HCT116 (cell line): ENCODE results near the gene STON2. TPM values are rescaled to one million over a fixed set of nuclear protein-coding genes. Genes with fewer than 3 reads are reported as not detected.
"Not testable (repeated sequence)": the region's sequence is repeated elsewhere in the genome, so short reads cannot be mapped to it uniquely, and the experiment has no call there.

Source experiments
- ATAC-seq: fragments of 200-7000 bp; cut with Tn5 transposase; 2 replicates; pipeline ENCODE4 v1.9.1; 2020; ENCODE audit warnings: mild to moderate bottlenecking, moderate library complexity
- BruUV-seq: library from RNA; stranded (reverse); fragments of 400-500 nt; replicated peaks from 2 replicates; lab custom pipeline; 2021; lab: Mats Ljungman, UMichigan
- CTCF ChIA-PET: fragments of 300-600 bp; sonication (Branson Sonifier 250); formaldehyde crosslinking; loops from one replicate; lab custom pipeline; 2021; ENCODE audit warnings: antibody characterized with exemption; lab: Charles Lee
- POLR2A ChIA-PET: fragments of 300-600, 350-600 bp; sonication (Branson Sonifier 250); formaldehyde crosslinking; loops from one replicate; lab custom pipeline; 2021; ENCODE audit warnings: antibody characterized with exemption; lab: Charles Lee
- RAD21 ChIA-PET, 2 experiments: fragments of 300-600 bp; sonication (Branson Sonifier 250); formaldehyde crosslinking; loops; one replicate each; lab custom pipeline; 2023; ENCODE audit warnings: low total read pairs in 2 of 2; ENCODE audit not compliant: uncharacterized antibody in 2 of 2, unreplicated experiment in 2 of 2, low non-redundant PET in 1 of 2; lab: Charles Lee
- DNase-seq: peaks from one replicate; pipeline ENCODE4 v3.0.0-alpha.2; 2010; ENCODE audit warnings: low read depth, low spot score
- H2AFZ ChIP-seq: fragments of 200-600 bp; shearing (Covaris generic), sonication (generic); 2 replicates; pipeline ENCODE4 v1.6.1; 2017; ENCODE audit warnings: low read depth, mixed run types, mixed read lengths, antibody characterized with exemption, low read length; ENCODE audit not compliant: poor library complexity, severe bottlenecking
- H3K27ac ChIP-seq: 2 replicates; pipeline ENCODE4 v1.5.1; 2012; ENCODE audit warnings: low read depth, low read length
- H3K27me3 ChIP-seq: fragments of 200-600 bp; sonication (generic); 2 replicates; pipeline ENCODE4 v1.6.1; 2016; ENCODE audit warnings: mixed run types, low read length, mixed read lengths; ENCODE audit not compliant: insufficient read depth
- H3K36me3 ChIP-seq, 2 experiments: fragments of 200-500 bp in 1 of 2; fragments of 200-600 bp in 1 of 2; sonication (Bioruptor generic) in 1 of 2; sonication (generic) in 1 of 2; 2 replicates each; pipeline versions ENCODE4 v1.5.1 to v1.6.1; 2014 to 2016; ENCODE audit warnings: low read length in 2 of 2, inconsistent platforms in 1 of 2, mixed read lengths in 1 of 2, mixed run types in 1 of 2; ENCODE audit not compliant: insufficient read depth in 2 of 2, control insufficient read depth in 1 of 2
- H3K4me1 ChIP-seq, 2 experiments: fragments of 200-600 bp in 1 of 2; sonication (generic) in 1 of 2; 2 replicates each; pipeline versions ENCODE4 v1.5.1 to v1.6.1; 2012 to 2017; ENCODE audit warnings: low read length in 2 of 2, inconsistent platforms in 1 of 2, mild to moderate bottlenecking in 1 of 2, mixed read lengths in 1 of 2, mixed run types in 1 of 2, moderate library complexity in 1 of 2; ENCODE audit not compliant: insufficient read depth in 2 of 2, control insufficient read depth in 1 of 2
- H3K4me2 ChIP-seq: fragments of 200-600 bp; sonication (generic); 2 replicates; pipeline ENCODE4 v1.6.1; 2017; ENCODE audit warnings: mixed run types, low read length, mixed read lengths
- H3K4me3 ChIP-seq, 2 experiments: fragments of 200-600 bp in 1 of 2; sonication (generic) in 1 of 2; replicated peaks in 1 of 2; 2 replicates each; pipeline ENCODE4 v1.5.1; 2011 to 2016; ENCODE audit warnings: low read length in 2 of 2, control low read depth in 1 of 2, low read depth in 1 of 2, mild to moderate bottlenecking in 1 of 2, mixed read lengths in 1 of 2, mixed run types in 1 of 2
- H3K79me2 ChIP-seq: fragments of 200-600 bp; sonication (generic); 2 replicates; pipeline ENCODE4 v1.6.1; 2017; ENCODE audit warnings: mild to moderate bottlenecking, mixed run types, low read length, moderate library complexity, mixed read lengths; ENCODE audit not compliant: insufficient read depth
- H3K9ac ChIP-seq: fragments of 200-600 bp; sonication (generic); 2 replicates; pipeline ENCODE4 v1.6.1; 2016; ENCODE audit warnings: low read length, mixed read lengths
- H3K9me2 ChIP-seq: fragments of 200-600 bp; sonication (generic), shearing (Covaris generic); 2 replicates; pipeline ENCODE4 v1.6.1; 2017; ENCODE audit warnings: mixed run types, mild to moderate bottlenecking, moderate library complexity; ENCODE audit not compliant: insufficient read depth
- H3K9me3 ChIP-seq, 2 experiments: fragments of 200-500 bp in 1 of 2; fragments of 200-600 bp in 1 of 2; sonication (Bioruptor generic) in 1 of 2; sonication (generic) in 1 of 2; 2 replicates each; pipeline ENCODE4 v1.6.1; 2014 to 2017; ENCODE audit warnings: low read length in 2 of 2, mixed read lengths in 2 of 2, inconsistent platforms in 1 of 2, low read depth in 1 of 2, mild to moderate bottlenecking in 1 of 2, mixed run types in 1 of 2, moderate library complexity in 1 of 2; ENCODE audit not compliant: control insufficient read depth in 1 of 2, insufficient read depth in 1 of 2
- H4K20me1 ChIP-seq: fragments of 200-600 bp; sonication (generic), shearing (Covaris generic); 2 replicates; pipeline ENCODE4 v1.6.1; 2017; ENCODE audit warnings: mixed run types, mild to moderate bottlenecking, moderate library complexity; ENCODE audit not compliant: insufficient read depth
- REST ChIP-seq: IDR thresholded peaks from 2 replicates; pipeline ENCODE4 v1.6.1; 2012; ENCODE audit warnings: low read depth
- SIN3A ChIP-seq: IDR thresholded peaks from 2 replicates; pipeline ENCODE4 v1.6.1; 2012; ENCODE audit warnings: low read depth
- ZBTB33 ChIP-seq: IDR thresholded peaks from 2 replicates; pipeline ENCODE4 v1.6.1; 2011; ENCODE audit warnings: mild to moderate bottlenecking, low read length, moderate library complexity; ENCODE audit not compliant: insufficient replicate concordance; ENCODE audit errors: extremely low read depth
- intact Hi-C: fragments of 100-400 bp; cut with micrococcal nuclease; formaldehyde crosslinking; loops from 2 replicates; pipeline ENCODE4 v1.10.0; 2022
- total RNA-seq: library from RNA; stranded (reverse); gene quantifications from one replicate; pipeline ENCODE4 v1.2.1, GENCODE V29; 2021; ENCODE audit not compliant: unreplicated experiment

STON2 gene
- total RNA-seq, 1 experiment from 2014 or later, result 4.1 TPM

GRCh38 chr14:81233615-81234014 is 166.5 kb downstream of the STON2 start (continued):
- TF ChIP-seq ZBTB33, result no peak

- no peak for DNase-seq
- no peak for TF ChIP-seq SIN3A
- CTCF ChIA-PET, result no interaction called here
- H3K79me2 ChIP-seq, result no peaks in the 10 kb centered on the region
- H2AFZ ChIP-seq, result no peak overlapping the region
- no peak overlapping the region for H3K9ac ChIP-seq
- no peak overlapping the region for H3K4me2 ChIP-seq
- H3K9me3 ChIP-seq, result no peaks in the 10 kb centered on the region
- no peaks in the 10 kb centered on the region for H3K36me3 ChIP-seq
- POLR2A ChIA-PET, result no interaction called here
- H3K27me3 ChIP-seq, result no peaks in the 10 kb centered on the region
- BruUV-seq, result no TSS peak
- ATAC-seq, result no peak
- H3K4me3 ChIP-seq, result no peak overlapping the region
- intact Hi-C loops, result no loop called here
- H3K4me1 ChIP-seq, result peaks cover 0 to 3% of the 10 kb centered on the region in 2 experiments; a peak in 1 of 4 replicates
- H3K9me2 ChIP-seq, result no peaks in the 10 kb centered on the region
- H3K27ac ChIP-seq, result no peak overlapping the region
- RAD21 ChIA-PET, result no interaction called here
- no peaks in the 10 kb centered on the region for H4K20me1 ChIP-seq
These were observed 168.6 kb downstream of the STON2 start for GRCh38 chr14:81231540-81231939.

- Histone ChIP-seq H3K27ac (no peak overlapping the region), H3K9me3 (no peaks in the 10 kb centered on the region), H3K4me1 (peaks cover 7 to 13% of the 10 kb centered on the region in 2 experiments), H3K9ac (no peak overlapping the region), H3K4me3 (no peak overlapping the region), H4K20me1 (no peaks in the 10 kb centered on the region), H3K9me2 (no peaks in the 10 kb centered on the region), H3K36me3 (no peaks in the 10 kb centered on the region), H3K27me3 (no peaks in the 10 kb centered on the region), H2AFZ (no peak overlapping the region), H3K79me2 (peaks cover 11% of the 10 kb centered on the region), H3K4me2 (no peak overlapping the region)
- CTCF ChIA-PET, result interaction anchor here (1.8 kb wide), 1 partner anchor 44 kb away, joined by 3 read pairs; no protein-coding TSS in a partner anchor
- BruUV-seq, result no TSS peak
- intact Hi-C loops, result loop anchor here (5.0 kb wide), 1 partner anchor 308 kb away; the partner anchor contains the start of gene SEL1L
- ATAC-seq (no peak), DNase-seq (no peak)
- POLR2A ChIA-PET, result no interaction called here
- TF ChIP-seq REST, result no peak
- TF ChIP-seq, all 23 proteins: peak for 0
- RAD21 ChIA-PET, result no interaction called here
These were observed 175.9 kb downstream of the STON2 start for GRCh38 chr14:81224222-81224621.

GRCh38 chr14:81223788-81224187 is 176.3 kb downstream of the STON2 start:
- POLR2A ChIA-PET, result not testable (repeated sequence)
- CTCF ChIA-PET, result interaction anchor here (1.8 kb wide), 1 partner anchor 45 kb away, joined by 3 read pairs; no protein-coding TSS in a partner anchor

More at GRCh38 chr14:81223788-81224187, 176.3 kb downstream of the STON2 start:
- H4K20me1 ChIP-seq, DNase-seq, H3K36me3 ChIP-seq, RAD21 ChIA-PET, H2AFZ ChIP-seq, H3K4me2 ChIP-seq, H3K9me2 ChIP-seq, ATAC-seq, H3K27ac ChIP-seq, H3K27me3 ChIP-seq, H3K4me3 ChIP-seq, H3K9me3 ChIP-seq, H3K9ac ChIP-seq, BruUV-seq: not testable (repeated sequence)
- H3K79me2 ChIP-seq, result peaks cover 15% of the 10 kb centered on the region
- intact Hi-C loops, result loop anchor here (5.0 kb wide), 1 partner anchor 309 kb away; the partner anchor contains the start of gene SEL1L
- peaks cover 7 to 16% of the 10 kb centered on the region in 2 experiments for H3K4me1 ChIP-seq
